ENCODE data around the gene ENHO. TPM values are rescaled to one million over a fixed set of nuclear protein-coding genes. Genes with fewer than 3 reads are reported as not detected.

Gene ENHO
- total RNA-seq, 1 donor from 2014 or later, result 4.4 TPM

DNA sequence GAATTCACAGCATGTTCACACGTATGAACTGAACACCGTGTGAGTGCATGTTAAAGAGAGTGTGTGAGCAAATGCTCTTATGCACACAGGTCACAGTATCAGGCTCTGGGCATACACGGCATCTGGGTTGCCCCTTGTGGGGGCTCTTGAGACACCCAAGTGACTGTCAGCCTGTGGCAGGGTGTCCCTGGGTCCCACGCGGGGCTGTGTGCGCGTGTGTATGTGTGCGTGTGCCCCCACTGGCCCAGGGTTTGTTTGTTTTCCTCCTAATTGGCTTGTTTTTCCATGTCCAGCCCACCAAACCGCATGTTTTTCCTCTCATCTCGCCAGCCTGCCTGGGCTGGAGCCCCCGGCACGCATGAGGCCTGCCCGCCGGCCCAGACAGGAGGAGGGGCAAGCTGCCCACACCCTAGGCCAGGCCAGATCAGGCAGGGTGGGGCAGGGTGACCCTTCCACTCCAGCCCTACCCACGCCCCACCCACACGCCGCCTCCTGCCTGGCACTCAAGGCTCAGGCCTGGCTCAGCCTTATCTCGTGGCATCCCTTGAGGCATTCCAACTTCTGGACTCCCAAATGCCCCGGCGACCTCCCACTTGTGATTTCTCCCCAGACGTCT is 37.9 kb upstream of the ENHO start:
- peaks cover 43% of the 10 kb centered on the region for H3K4me1 ChIP-seq
- peak overlapping the region; percentile 68 for H3K4me2 ChIP-seq
- H3K27ac Mint-ChIP-seq, result peak overlapping the region; percentile 87
- H3K36me3 ChIP-seq, result no peaks in the 10 kb centered on the region
- no peak overlapping the region for H3K9ac ChIP-seq
- no peak for DNase-seq (ENCODE audit: low spot score)
- no peaks in the 10 kb centered on the region for H4K20me1 ChIP-seq (ENCODE audit: low read depth)
- TF ChIP-seq, protein P1, sequence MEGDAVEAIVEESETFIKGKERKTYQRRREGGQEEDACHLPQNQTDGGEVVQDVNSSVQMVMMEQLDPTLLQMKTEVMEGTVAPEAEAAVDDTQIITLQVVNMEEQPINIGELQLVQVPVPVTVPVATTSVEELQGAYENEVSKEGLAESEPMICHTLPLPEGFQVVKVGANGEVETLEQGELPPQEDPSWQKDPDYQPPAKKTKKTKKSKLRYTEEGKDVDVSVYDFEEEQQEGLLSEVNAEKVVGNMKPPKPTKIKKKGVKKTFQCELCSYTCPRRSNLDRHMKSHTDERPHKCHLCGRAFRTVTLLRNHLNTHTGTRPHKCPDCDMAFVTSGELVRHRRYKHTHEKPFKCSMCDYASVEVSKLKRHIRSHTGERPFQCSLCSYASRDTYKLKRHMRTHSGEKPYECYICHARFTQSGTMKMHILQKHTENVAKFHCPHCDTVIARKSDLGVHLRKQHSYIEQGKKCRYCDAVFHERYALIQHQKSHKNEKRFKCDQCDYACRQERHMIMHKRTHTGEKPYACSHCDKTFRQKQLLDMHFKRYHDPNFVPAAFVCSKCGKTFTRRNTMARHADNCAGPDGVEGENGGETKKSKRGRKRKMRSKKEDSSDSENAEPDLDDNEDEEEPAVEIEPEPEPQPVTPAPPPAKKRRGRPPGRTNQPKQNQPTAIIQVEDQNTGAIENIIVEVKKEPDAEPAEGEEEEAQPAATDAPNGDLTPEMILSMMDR (IDR thresholded peaks at IDR 0.05), result no peak
- TF ChIP-seq EZH2 (IDR thresholded peaks at IDR 0.05) (no peak), EZH2phosphoT487 (IDR thresholded peaks at IDR 0.05) (no peak)
- peaks cover 50% of the 10 kb centered on the region for H3K4me1 Mint-ChIP-seq
- H3F3A ChIP-seq (ENCODE audit: low read depth), result peaks cover 26% of the 10 kb centered on the region
- H3K27me3 ChIP-seq, result no peaks in the 10 kb centered on the region
- no peak overlapping the region for H2AFZ ChIP-seq (replicated peaks)
- H3K36me3 Mint-ChIP-seq, result peaks cover 53% of the 10 kb centered on the region
- peaks cover 10% of the 10 kb centered on the region for H3K9me3 Mint-ChIP-seq
- no peaks in the 10 kb centered on the region for H3K79me2 ChIP-seq (ENCODE audit: low read depth)
- H3K9me3 ChIP-seq (ENCODE audit: low read depth), result no peaks in the 10 kb centered on the region
- peaks cover 8% of the 10 kb centered on the region for H3K27me3 Mint-ChIP-seq (ENCODE audit: insufficient read depth, low read depth)
- no peak overlapping the region for H3K4me3 ChIP-seq
- H3K4me3 Mint-ChIP-seq, result peak overlapping the region; percentile 19
- peak overlapping the region; percentile 25 for H3K27ac ChIP-seq

- H4K20me1 ChIP-seq (ENCODE audit: low read depth), result no peaks in the 10 kb centered on the region
- peaks cover 39% of the 10 kb centered on the region for H3K4me1 ChIP-seq
- H3K27ac ChIP-seq, result peak overlapping the region; percentile 68
- no peaks in the 10 kb centered on the region for H3K9me3 ChIP-seq (ENCODE audit: low read depth)
- peaks cover 54% of the 10 kb centered on the region for H3K36me3 Mint-ChIP-seq
- no peak overlapping the region for H2AFZ ChIP-seq (replicated peaks)
- peaks cover 19% of the 10 kb centered on the region for H3F3A ChIP-seq (ENCODE audit: low read depth)
- H3K36me3 ChIP-seq, result no peaks in the 10 kb centered on the region
- DNase-seq (ENCODE audit: low spot score), result peak; percentile 50
- peaks cover 55% of the 10 kb centered on the region for H3K4me1 Mint-ChIP-seq
- peak overlapping the region; percentile 68 for H3K4me2 ChIP-seq
- peaks cover 8% of the 10 kb centered on the region for H3K27me3 Mint-ChIP-seq (ENCODE audit: insufficient read depth, low read depth)
- no peaks in the 10 kb centered on the region for H3K27me3 ChIP-seq
- no peak overlapping the region for H3K4me3 ChIP-seq
- H3K27ac Mint-ChIP-seq, result peak overlapping the region; percentile 87
- peak overlapping the region; percentile 15 for H3K9ac ChIP-seq
- TF ChIP-seq EZH2 (IDR thresholded peaks at IDR 0.05) (no peak), EZH2phosphoT487 (IDR thresholded peaks at IDR 0.05) (no peak)
- TF ChIP-seq, protein P1 (IDR thresholded peaks at IDR 0.05), result no peak
- H3K79me2 ChIP-seq (ENCODE audit: low read depth), result no peaks in the 10 kb centered on the region
- H3K4me3 Mint-ChIP-seq, result peak overlapping the region; percentile 8
- peaks cover 8% of the 10 kb centered on the region for H3K9me3 Mint-ChIP-seq
Measured at GRCh38 chr9:34559624-34560455, 37.0 kb upstream of the ENHO start.

DNA sequence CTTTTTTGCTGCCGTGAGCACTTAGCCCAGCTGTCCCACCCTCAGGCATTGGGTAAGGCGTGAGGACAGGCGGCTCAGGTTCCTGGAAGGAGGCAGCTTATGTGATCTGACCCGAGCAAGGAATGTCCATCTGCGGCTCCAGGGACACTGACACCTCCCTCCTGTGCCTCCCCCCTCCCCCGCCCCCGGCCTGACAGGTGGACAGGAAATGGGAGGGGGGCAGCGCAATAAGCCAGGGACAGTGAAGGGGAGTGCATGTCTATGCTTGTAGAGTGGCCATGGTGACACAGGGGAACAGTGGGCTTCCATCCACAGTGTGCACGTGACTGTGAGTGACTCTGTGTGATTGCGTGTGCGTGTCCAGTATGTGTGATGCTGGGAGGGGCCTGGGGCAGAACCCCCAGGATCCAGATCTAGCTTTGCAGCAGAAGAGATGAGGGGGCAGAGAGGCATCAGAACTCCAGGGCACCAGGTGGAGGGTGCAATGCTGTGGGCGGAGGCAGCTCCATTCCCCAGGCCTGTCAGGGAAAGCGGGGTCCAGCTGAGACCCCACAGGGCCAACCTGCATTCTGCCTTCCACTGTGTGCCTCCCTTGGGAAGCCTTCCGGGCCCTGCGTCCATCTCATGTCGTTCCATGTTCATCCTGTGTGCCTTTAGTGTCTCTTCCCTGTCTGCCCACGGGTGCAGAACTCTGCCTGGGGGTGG is 36.3 kb upstream of the ENHO start:
- Mint-ChIP-seq H3K27ac (peak overlapping the region; percentile 94), H3K4me3 (peak overlapping the region; percentile 48), H3K9me3 (peaks cover 8% of the 10 kb centered on the region), H3K4me1 (peaks cover 54% of the 10 kb centered on the region), H3K36me3 (peaks cover 51% of the 10 kb centered on the region), H3K27me3 (ENCODE audit: insufficient read depth, low read depth) (peaks cover 11% of the 10 kb centered on the region)
- peaks cover 19% of the 10 kb centered on the region for H3F3A ChIP-seq (ENCODE audit: low read depth)
- H3K9me3 ChIP-seq (ENCODE audit: low read depth), result no peaks in the 10 kb centered on the region
- no peak overlapping the region for H2AFZ ChIP-seq (replicated peaks)
- H3K36me3 ChIP-seq, result no peaks in the 10 kb centered on the region
- no peaks in the 10 kb centered on the region for H3K27me3 ChIP-seq
- peak overlapping the region; percentile 68 for H3K4me2 ChIP-seq
- TF ChIP-seq EZH2 (IDR thresholded peaks at IDR 0.05) (no peak), EZH2phosphoT487 (IDR thresholded peaks at IDR 0.05) (no peak)
- TF ChIP-seq, protein P1 (IDR thresholded peaks at IDR 0.05), result no peak
- no peak overlapping the region for H3K9ac ChIP-seq
- H3K79me2 ChIP-seq (ENCODE audit: low read depth), result no peaks in the 10 kb centered on the region
- H3K27ac ChIP-seq, result peak overlapping the region; percentile 68
- H4K20me1 ChIP-seq (ENCODE audit: low read depth), result no peaks in the 10 kb centered on the region
- peaks cover 35% of the 10 kb centered on the region for H3K4me1 ChIP-seq
- H3K4me3 ChIP-seq, result no peak overlapping the region
- no peak for DNase-seq (ENCODE audit: low spot score)
